ENCODE measurements around the gene ZNF516. TPM values are rescaled to one million over a fixed set of nuclear protein-coding genes. Genes with fewer than 3 reads are reported as not detected.

ZNF516 gene
- total and polyA plus RNA-seq, 7 donors: 2.4 to 20.6 (median 9.6) TPM

GRCh38 chr18:76370201-76370600, 124.8 kb downstream of the ZNF516 start:
- WGBS, 3 donors: 95 to 97% (median 96%) methylated on average over 12 of the region's 12 CpGs
- DNase-seq: no peak
- Histone ChIP-seq H3K4me3 (no peak overlapping the region), H3K27ac (no peak overlapping the region), H3K9me3 (no peaks in the 10 kb centered on the region), H3K4me1 (no peaks in the 10 kb centered on the region), H3K27me3 (ENCODE audit: insufficient read depth in 3 of 3, low read length in 2 of 3) (no peaks in the 10 kb centered on the region), H3K36me3 (ENCODE audit: insufficient read depth in 1 of 2, low read depth in 1 of 2) (peaks cover 0 to 23% of the 10 kb centered on the region in 2 donors)
- TF ChIP-seq CTCF (IDR thresholded peaks at IDR 0.05): no peak
- intact Hi-C loops (cut with DNase I): no loop called here
- ATAC-seq: no peak

- Histone ChIP-seq H3K27ac (no peak overlapping the region), H3K4me1 (no peaks in the 10 kb centered on the region), H3K27me3 (ENCODE audit: insufficient read depth in 3 of 3, low read length in 2 of 3) (no peaks in the 10 kb centered on the region), H3K9me3 (no peaks in the 10 kb centered on the region), H3K36me3 (ENCODE audit: insufficient read depth in 1 of 2, low read depth in 1 of 2) (peaks cover 0 to 23% of the 10 kb centered on the region in 2 donors), H3K4me3 (no peak overlapping the region)
- intact Hi-C loops (cut with DNase I): no loop called here
- WGBS, 3 donors: 96 to 99% (median 96%) methylated on average over 11 of the region's 11 CpGs
- DNase-seq (no peak), ATAC-seq (no peak)
- no peak for TF ChIP-seq CTCF (IDR thresholded peaks at IDR 0.05)
Measured at GRCh38 chr18:76369791-76370190, 125.3 kb downstream of the ZNF516 start.

GRCh38 chr18:76368976-76369375, 126.1 kb downstream of the ZNF516 start:
- intact Hi-C loops (cut with DNase I): no loop called here
- DNase-seq: no peak
- no peak for TF ChIP-seq CTCF (IDR thresholded peaks at IDR 0.05)
- no peak overlapping the region for H3K4me3 ChIP-seq
- H3K4me1 ChIP-seq: no peaks in the 10 kb centered on the region
- ATAC-seq: no peak
- H3K9me3 ChIP-seq: no peaks in the 10 kb centered on the region
- H3K27me3 ChIP-seq (ENCODE audit: insufficient read depth in 3 of 3, low read length in 2 of 3): no peaks in the 10 kb centered on the region
- WGBS, 3 donors: 78 to 88% (median 87%) methylated on average over 5 of the region's 5 CpGs
- H3K27ac ChIP-seq: no peak overlapping the region
- peaks cover 0 to 26% of the 10 kb centered on the region in 2 donors for H3K36me3 ChIP-seq (ENCODE audit: insufficient read depth in 1 of 2, low read depth in 1 of 2)

- H3K36me3 ChIP-seq (ENCODE audit: insufficient read depth in 1 of 2, low read depth in 1 of 2): peaks cover 0 to 34% of the 10 kb centered on the region in 2 donors
- no peak for DNase-seq
- no peaks in the 10 kb centered on the region for H3K9me3 ChIP-seq
- no peaks in the 10 kb centered on the region for H3K27me3 ChIP-seq (ENCODE audit: insufficient read depth in 3 of 3, low read length in 2 of 3)
- no peaks in the 10 kb centered on the region for H3K4me1 ChIP-seq
- no peak for TF ChIP-seq CTCF (IDR thresholded peaks at IDR 0.05)
- 79 to 84% (median 81%) methylated on average over 3 of the region's 3 CpGs for WGBS, 3 donors
- no peak overlapping the region for H3K27ac ChIP-seq
- no peak overlapping the region for H3K4me3 ChIP-seq
- intact Hi-C loops (cut with DNase I): no loop called here
- no peak for ATAC-seq
Measured at GRCh38 chr18:76368271-76368670, 126.8 kb downstream of the ZNF516 start.

Data from psoas muscle (tissue), 8 donors.